ENCODE measurements around the gene SRGAP2. TPM values are rescaled to one million over a fixed set of nuclear protein-coding genes. Genes with fewer than 3 reads are reported as not detected.
"Not testable (repeated sequence)": the region's sequence is repeated elsewhere in the genome, so short reads cannot be mapped to it uniquely, and the experiment has no call there.

The SRGAP2 gene
- 56.7 and 70.1 TPM in 2 replicates for total RNA-seq (2022)
- percentile 75 among the genes with signal in this experiment for Bru-seq, nascent RNA
- percentile 59 among the genes with signal in this experiment for BruChase-seq, experiment 1, labeled RNA remaining after a 6-hour chase
- BruChase-seq, experiment 2, labeled RNA remaining after a 2-hour chase: percentile 63 among the genes with signal in this experiment
- long read RNA-seq, partial matches to known transcripts: 1 of 102 reads
- long read RNA-seq, other reads (novel, unspliced or antisense): 98 of 102 reads

GRCh38 chr1:206203364-206204158 is at the start of gene SRGAP2:
TSS of gene SRGAP2 (plus strand) at chr1:206203541. CDS start at chr1:206205971, 2,430 bp downstream.
- Mint-ChIP-seq H3K36me3 (ENCODE audit: insufficient read depth, unreplicated experiment) (peaks cover 17% of the 10 kb centered on the region), H3K4me3 (ENCODE audit: low read depth, unreplicated experiment) (peak within 1 kb of the TSS; percentile 86), H3K27ac (ENCODE audit: unreplicated experiment) (peak within 1 kb of the TSS; percentile 80)
- H3K27me3 Mint-ChIP-seq (ENCODE audit: unreplicated experiment); H3K4me1 Mint-ChIP-seq (ENCODE audit: low read depth, unreplicated experiment); H3K9me3 Mint-ChIP-seq (ENCODE audit: low read depth, unreplicated experiment); intact Hi-C loops (cut with micrococcal nuclease; ENCODE audit: unreplicated experiment); CTCF ChIA-PET: not testable (repeated sequence)
- peak; percentile 74 for DNase-seq
- BruUV-seq (replicated peaks): TSS peak; percentile 27

GRCh38 chr1:206167350-206168029 is 35.9 kb upstream of the SRGAP2 start:
- H3K4me1 Mint-ChIP-seq (ENCODE audit: low read depth, unreplicated experiment); H3K9me3 Mint-ChIP-seq (ENCODE audit: low read depth, unreplicated experiment); DNase-seq; H3K27ac Mint-ChIP-seq (ENCODE audit: unreplicated experiment); intact Hi-C loops (cut with micrococcal nuclease; ENCODE audit: unreplicated experiment); H3K36me3 Mint-ChIP-seq (ENCODE audit: insufficient read depth, unreplicated experiment); H3K27me3 Mint-ChIP-seq (ENCODE audit: unreplicated experiment); BruUV-seq (replicated peaks); H3K4me3 Mint-ChIP-seq (ENCODE audit: low read depth, unreplicated experiment); CTCF ChIA-PET: not testable (repeated sequence)
- peak; percentile 34 for TF ChIP-seq CTCF (IDR thresholded peaks at IDR 0.05; ENCODE audit: unreplicated experiment)

GRCh38 chr1:206169794-206170193 is 33.5 kb upstream of the SRGAP2 start:
- CTCF ChIA-PET; H3K4me3 Mint-ChIP-seq (ENCODE audit: low read depth, unreplicated experiment); H3K27me3 Mint-ChIP-seq (ENCODE audit: unreplicated experiment); H3K36me3 Mint-ChIP-seq (ENCODE audit: insufficient read depth, unreplicated experiment); H3K9me3 Mint-ChIP-seq (ENCODE audit: low read depth, unreplicated experiment); BruUV-seq (replicated peaks); H3K4me1 Mint-ChIP-seq (ENCODE audit: low read depth, unreplicated experiment); DNase-seq; intact Hi-C loops (cut with micrococcal nuclease; ENCODE audit: unreplicated experiment); H3K27ac Mint-ChIP-seq (ENCODE audit: unreplicated experiment): not testable (repeated sequence)

GRCh38 chr1:206173110-206173719 is 30.1 kb upstream of the SRGAP2 start:
- H3K27me3 Mint-ChIP-seq (ENCODE audit: unreplicated experiment); intact Hi-C loops (cut with micrococcal nuclease; ENCODE audit: unreplicated experiment); DNase-seq; H3K4me1 Mint-ChIP-seq (ENCODE audit: low read depth, unreplicated experiment); H3K4me3 Mint-ChIP-seq (ENCODE audit: low read depth, unreplicated experiment); H3K36me3 Mint-ChIP-seq (ENCODE audit: insufficient read depth, unreplicated experiment); H3K27ac Mint-ChIP-seq (ENCODE audit: unreplicated experiment); H3K9me3 Mint-ChIP-seq (ENCODE audit: low read depth, unreplicated experiment); CTCF ChIA-PET; BruUV-seq (replicated peaks): not testable (repeated sequence)

- H3K9me3 Mint-ChIP-seq (ENCODE audit: low read depth, unreplicated experiment); H3K4me1 Mint-ChIP-seq (ENCODE audit: low read depth, unreplicated experiment); H3K36me3 Mint-ChIP-seq (ENCODE audit: insufficient read depth, unreplicated experiment); intact Hi-C loops (cut with micrococcal nuclease; ENCODE audit: unreplicated experiment); H3K27me3 Mint-ChIP-seq (ENCODE audit: unreplicated experiment); H3K4me3 Mint-ChIP-seq (ENCODE audit: low read depth, unreplicated experiment); BruUV-seq (replicated peaks); CTCF ChIA-PET; H3K27ac Mint-ChIP-seq (ENCODE audit: unreplicated experiment): not testable (repeated sequence)
- DNase-seq: peak; percentile 5
Measured at GRCh38 chr1:206174182-206174868, 29.0 kb upstream of the SRGAP2 start.

GRCh38 chr1:206175459-206176113 is 27.8 kb upstream of the SRGAP2 start:
- H3K27ac Mint-ChIP-seq (ENCODE audit: unreplicated experiment); DNase-seq; H3K4me1 Mint-ChIP-seq (ENCODE audit: low read depth, unreplicated experiment); intact Hi-C loops (cut with micrococcal nuclease; ENCODE audit: unreplicated experiment); H3K27me3 Mint-ChIP-seq (ENCODE audit: unreplicated experiment); H3K9me3 Mint-ChIP-seq (ENCODE audit: low read depth, unreplicated experiment); BruUV-seq (replicated peaks); CTCF ChIA-PET; H3K36me3 Mint-ChIP-seq (ENCODE audit: insufficient read depth, unreplicated experiment); H3K4me3 Mint-ChIP-seq (ENCODE audit: low read depth, unreplicated experiment): not testable (repeated sequence)

GRCh38 chr1:206176114-206176502 is 27.2 kb upstream of the SRGAP2 start:
- H3K4me3 Mint-ChIP-seq (ENCODE audit: low read depth, unreplicated experiment); H3K9me3 Mint-ChIP-seq (ENCODE audit: low read depth, unreplicated experiment); H3K27ac Mint-ChIP-seq (ENCODE audit: unreplicated experiment); H3K27me3 Mint-ChIP-seq (ENCODE audit: unreplicated experiment); H3K36me3 Mint-ChIP-seq (ENCODE audit: insufficient read depth, unreplicated experiment); H3K4me1 Mint-ChIP-seq (ENCODE audit: low read depth, unreplicated experiment); CTCF ChIA-PET; intact Hi-C loops (cut with micrococcal nuclease; ENCODE audit: unreplicated experiment); BruUV-seq (replicated peaks): not testable (repeated sequence)
- peak; percentile 49 for DNase-seq
